Right renal cortex interstitium (tissue), 3 donors: ENCODE measurements around the gene LRP1B. TPM values are rescaled to one million over a fixed set of nuclear protein-coding genes. Genes with fewer than 3 reads are reported as not detected.

Experiments used
- DNase-seq, 3 donors: peaks; one replicate each; pipeline ENCODE4 v3.0.0-alpha.2; 2013; ENCODE audit warnings: low read depth in 3 of 3, low spot score in 2 of 3
- polyA plus RNA-seq, 3 donors: library from polyadenylated mRNA; unstranded; fragments of 120-200 nt; gene quantifications; one replicate each; pipeline ENCODE4 v1.2.1, GENCODE V29; 2013; ENCODE audit not compliant: insufficient read length in 3 of 3

The LRP1B gene
- polyA plus RNA-seq, 3 donors: 0.85 to 0.90 (median 0.88) TPM

GRCh38 chr2:141610564-141611175 lies 520.1 kb downstream of the LRP1B start:
- DNase-seq: no peak

GRCh38 chr2:141605163-141605562 lies 525.7 kb downstream of the LRP1B start:
- DNase-seq: no peak

DNA sequence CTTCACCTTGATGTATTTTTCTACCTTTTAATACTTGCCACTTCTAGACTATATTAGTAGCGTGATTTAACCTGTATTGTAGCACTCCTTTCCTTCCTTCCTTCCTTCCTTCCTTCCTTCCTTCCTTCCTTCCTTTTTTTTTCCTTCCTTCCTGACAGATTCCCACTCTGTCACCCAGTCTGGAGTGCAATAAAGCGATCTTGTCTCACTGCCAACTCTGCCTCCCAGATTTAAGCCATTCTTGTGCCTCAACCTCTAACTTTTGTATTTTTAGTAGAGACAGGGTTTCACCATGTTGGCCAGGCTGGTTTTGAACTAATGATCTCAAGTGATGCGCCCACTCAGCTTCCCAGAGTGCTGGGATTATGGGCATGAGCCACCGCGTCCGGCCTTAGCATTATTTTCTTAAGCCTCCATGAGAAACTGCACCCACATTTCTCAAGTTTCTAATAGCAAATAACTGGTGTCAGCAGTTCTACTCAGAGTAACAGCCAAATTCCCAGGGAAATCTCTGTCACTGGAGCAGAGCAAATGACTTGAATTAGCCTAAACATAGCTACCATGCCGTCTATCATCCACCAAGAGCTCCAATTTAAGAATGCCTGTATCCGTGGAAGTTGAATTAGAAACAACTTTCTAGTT lies 529.2 kb downstream of the LRP1B start:
- DNase-seq: no peak

- DNase-seq: no peak
Measured at GRCh38 chr2:141599721-141600120, 531.1 kb downstream of the LRP1B start.

DNA sequence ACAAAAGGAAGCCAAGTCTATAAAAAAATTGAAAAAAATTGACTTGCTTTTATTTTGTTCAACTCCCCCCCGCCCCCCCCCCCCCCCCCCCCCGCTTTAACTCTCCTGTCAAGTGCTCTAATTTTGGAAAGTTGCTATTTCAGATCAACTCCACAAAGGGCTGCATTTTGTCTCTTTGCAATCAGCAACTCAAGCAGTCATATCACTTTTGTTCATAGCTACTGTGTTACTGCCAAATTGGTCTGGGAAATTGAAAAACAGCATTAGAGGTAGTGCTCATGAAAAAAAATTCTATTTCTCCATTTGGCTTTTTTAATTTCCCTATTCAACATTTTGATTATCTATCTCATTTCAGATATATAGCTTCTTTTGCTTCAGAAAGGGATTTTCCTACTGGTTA lies 531.8 kb downstream of the LRP1B start:
- no peak for DNase-seq

DNA sequence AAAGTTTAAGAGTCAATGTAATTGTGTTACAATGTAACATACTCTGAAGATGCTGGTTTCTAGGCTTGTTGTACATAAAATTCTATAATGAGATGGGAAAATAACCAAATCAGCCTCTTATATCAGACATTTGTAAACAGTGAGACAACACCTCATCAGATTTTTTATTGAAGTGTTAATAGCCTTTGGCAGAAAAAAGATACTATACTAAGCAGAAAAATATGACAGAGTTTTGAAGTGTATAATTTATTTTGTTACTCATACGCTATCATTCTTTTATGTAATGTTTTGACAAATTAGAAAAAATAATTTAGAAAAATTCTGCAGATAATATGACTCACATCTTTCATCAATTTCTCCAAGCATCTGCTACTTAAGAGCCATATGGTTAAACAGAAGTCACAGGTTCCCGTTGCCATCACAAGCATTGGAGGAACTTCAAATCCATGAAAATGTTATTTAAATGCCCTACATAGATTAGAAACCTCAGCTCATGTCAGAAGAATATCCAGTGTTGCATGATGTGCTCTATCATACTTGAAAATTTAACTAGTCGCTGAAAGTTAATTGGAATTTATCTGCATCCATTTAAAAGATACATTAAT lies 535.4 kb downstream of the LRP1B start:
- no peak for DNase-seq

GRCh38 chr2:141591787-141592186 lies 539.0 kb downstream of the LRP1B start:
- no peak for DNase-seq

DNA sequence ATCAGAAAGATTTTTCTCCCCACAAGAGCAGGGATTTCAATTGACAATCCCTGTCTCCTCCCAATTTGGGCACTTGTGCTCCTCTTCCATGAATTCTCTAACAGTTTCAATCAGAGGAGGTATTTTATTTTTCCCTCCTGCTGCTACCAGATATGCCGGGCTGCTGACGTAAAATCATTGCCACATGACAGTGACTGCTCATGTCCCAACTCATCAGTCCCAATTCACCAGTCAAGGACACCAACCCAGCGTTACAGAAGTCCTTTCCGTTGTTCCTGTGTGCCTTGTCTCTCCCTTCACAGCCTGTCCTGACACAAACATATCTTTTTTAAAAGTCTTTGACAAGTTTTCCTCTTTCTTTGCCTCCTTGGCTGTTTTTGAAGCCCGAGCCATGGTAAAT lies 540.2 kb downstream of the LRP1B start:
- DNase-seq: no peak

GRCh38 chr2:141589314-141589713 lies 541.5 kb downstream of the LRP1B start:
- DNase-seq: no peak

- DNase-seq: no peak
Measured at GRCh38 chr2:141586985-141587384, 543.8 kb downstream of the LRP1B start.

DNA sequence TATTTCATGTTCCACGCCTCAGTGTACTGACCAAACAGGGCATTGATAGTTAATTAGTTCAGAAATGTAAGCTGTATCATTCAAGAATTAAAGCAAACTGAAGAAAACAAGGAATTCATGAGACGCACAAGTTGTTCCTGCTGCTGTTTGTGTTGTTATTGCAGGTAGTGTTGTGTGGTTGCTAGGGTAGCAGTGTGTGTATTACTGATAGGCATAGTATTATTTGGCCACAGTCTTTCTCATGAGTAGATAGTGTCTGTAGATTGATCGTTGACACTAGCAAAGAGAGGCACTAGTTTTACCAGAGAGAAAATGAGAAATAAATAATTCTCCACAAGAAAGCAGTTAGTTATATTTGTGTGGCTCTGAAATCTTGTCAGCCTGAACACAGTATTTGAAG lies 548.6 kb downstream of the LRP1B start:
- DNase-seq: no peak

DNA sequence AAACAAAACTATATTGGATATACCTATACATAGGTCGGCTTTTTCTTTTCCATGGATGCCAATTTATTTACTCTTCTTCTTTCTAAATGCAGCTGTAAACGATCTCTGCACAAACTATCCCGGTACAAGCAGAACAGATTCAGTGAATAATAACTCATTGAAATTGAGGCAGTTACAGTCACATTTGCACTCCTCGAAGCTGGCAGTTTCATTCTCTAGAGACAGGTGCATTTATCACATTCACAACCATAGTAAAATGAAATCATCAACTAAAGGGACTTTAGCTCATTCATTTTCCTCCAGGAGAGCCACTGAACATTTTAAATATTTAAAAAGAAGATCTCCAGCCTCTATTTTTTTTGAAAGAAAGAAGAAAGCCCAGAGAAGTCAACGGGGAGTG lies 551.7 kb downstream of the LRP1B start:
- no peak for DNase-seq

GRCh38 chr2:141570474-141571131 lies 560.2 kb downstream of the LRP1B start:
- DNase-seq: no peak

DNA sequence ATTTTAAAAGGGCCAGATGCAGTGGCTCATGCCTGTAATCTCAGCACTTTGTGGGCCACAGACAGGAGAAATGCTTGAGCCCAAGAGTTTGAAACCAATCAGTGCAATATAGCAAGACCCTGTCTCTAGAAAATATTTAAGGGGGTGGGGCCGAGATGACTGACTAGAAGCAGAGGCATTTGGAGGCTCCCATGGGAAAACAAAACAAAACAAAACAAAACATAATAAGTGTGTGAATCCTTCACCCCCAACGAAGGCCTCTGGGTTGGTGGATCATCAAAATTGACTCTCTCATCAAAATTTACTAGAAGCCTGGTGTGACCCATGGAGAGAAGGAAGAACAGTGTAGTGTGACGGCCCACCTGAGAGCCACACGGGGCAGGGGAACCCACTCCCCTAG lies 560.9 kb downstream of the LRP1B start:
- no peak for DNase-seq

DNA sequence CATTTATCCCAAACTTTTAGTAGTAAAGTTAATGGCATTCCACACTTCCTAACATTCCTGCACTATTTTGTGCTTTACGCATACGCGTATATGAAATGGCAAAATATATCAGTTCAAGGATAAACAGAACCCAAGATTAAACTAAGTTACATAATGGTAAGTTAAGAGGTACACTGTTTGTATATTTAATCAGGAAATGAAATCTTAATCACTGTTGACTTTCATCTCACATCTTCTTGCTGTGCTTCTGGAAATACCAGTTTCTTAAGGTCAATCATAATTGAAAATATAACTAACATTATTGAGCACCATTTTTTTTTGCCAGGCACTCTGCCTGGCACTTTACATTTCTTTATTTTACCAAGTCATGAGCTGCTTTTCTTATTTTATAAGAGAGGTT lies 565.2 kb downstream of the LRP1B start:
- no peak for DNase-seq

- DNase-seq: no peak
Measured at GRCh38 chr2:141560723-141561122, 570.1 kb downstream of the LRP1B start.

DNA sequence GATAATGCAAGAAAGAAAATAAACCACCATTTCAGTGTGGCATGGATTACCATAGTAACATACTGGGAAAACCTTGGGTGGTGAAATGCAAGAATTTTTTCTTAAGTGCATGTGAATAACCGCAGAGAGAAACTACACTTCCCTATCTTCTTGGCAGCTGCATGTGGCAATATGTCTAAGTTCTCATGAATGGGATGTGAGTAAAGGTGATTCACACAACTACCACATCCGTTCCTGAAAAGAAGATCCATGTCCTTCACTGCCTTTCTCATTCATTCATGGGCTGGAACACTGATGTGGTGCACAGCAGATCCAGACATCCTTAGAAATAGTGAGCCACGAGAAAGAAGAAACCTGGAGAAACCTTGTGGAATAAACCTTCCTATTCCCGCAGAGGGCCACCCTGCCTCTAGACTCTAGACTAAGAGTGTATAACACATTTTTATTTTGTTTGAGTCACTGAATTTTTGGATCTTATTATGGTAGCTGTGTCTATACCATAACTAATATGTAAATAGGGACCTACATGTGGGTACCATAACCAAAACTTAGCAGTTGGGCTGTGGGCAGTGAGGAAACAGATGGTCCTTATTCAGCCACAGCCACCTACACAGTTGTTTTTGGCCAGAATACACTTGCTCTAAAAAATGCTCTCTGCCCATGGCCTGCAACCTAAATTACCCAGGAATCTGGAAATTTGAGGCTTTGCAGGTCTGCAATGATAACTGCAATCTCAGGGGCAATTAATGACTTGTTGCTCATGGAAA lies 573.3 kb downstream of the LRP1B start:
- no peak for DNase-seq

DNA sequence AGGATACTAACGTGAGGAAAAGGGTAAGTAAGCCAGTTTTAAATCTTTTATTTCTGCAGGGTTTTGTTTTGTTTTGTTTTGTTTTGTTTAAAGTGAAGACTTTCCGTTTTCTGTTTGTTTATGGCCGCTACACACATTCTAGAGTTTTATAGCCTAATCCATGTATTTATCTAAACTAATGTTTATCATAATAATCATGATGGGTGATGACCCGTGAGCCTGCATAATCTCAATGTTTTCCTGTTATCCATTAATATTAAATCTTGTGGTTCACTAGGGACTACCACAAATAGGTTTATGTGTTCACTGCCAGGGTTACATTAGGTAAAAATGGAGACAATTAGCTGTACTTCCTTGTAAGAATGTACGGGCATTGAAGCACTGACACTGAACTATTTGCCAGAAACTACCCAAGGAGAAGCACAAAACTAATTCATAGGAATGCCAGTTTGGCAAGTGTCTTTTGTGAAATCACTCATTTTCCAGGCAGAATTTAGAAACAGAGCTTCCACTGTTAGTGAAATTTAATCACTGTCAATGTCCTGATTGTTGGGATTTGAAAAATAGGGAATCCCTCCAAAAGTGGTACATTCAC lies 574.8 kb downstream of the LRP1B start:
- DNase-seq: no peak

DNA sequence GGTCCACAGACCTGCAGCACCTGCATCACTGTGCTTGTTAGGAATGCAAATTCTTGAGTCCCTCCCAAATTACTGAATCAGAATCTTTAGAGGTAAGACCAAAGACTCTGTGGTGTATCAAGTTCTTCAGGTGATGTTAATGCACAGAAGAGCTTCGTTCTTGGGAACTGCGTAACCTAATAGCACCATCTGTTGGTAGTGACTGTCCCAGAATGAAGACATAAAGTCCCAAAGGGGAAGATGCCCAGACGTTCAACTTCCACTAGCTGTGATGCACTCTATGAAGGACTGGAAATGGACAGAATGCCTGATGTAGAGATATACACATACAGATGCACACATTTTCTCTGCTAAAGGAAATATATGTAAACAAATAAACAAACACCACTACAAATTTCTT lies 576.0 kb downstream of the LRP1B start:
- DNase-seq: peak in 2 of 3 donors; percentile 9 to 24

DNA sequence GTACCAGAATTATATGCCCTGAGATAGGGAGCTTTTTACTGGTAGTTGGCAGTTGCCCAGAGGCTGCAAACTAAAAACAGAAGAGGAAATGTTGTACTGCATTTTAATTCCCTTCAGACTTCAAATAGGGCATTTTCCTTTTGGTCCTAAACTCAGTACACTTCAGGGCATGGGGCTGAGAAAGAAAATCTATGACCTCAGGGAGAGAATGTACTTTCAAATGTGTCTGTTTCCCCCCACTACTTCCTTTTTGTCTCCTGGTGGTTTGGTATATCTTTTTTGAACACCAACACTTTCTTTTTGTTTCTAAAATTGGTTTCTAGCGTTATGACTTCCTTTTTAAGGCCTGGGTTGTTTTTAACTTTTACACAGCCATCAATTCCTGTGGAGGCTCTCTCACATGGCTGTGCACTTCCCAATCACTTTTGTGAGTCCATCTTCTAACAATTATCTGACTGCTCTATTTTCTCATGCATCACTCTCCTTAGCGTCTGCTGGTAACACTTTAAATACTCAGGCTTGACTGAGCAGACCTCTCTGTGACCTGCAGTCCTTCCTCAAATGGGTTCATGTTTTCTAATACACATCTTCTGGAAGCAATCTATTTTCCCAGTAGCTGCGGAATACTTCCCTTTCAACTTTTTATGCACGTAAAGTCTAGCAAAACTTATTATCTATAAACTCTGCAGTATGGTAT lies 596.0 kb downstream of the LRP1B start:
- DNase-seq: no peak
